Measurements from ENCODE around the gene INHBC.
"Not testable (repeated sequence)": the region's sequence is repeated elsewhere in the genome, so short reads cannot be mapped to it uniquely, and the experiment has no call there.

Gene INHBC

DNA sequence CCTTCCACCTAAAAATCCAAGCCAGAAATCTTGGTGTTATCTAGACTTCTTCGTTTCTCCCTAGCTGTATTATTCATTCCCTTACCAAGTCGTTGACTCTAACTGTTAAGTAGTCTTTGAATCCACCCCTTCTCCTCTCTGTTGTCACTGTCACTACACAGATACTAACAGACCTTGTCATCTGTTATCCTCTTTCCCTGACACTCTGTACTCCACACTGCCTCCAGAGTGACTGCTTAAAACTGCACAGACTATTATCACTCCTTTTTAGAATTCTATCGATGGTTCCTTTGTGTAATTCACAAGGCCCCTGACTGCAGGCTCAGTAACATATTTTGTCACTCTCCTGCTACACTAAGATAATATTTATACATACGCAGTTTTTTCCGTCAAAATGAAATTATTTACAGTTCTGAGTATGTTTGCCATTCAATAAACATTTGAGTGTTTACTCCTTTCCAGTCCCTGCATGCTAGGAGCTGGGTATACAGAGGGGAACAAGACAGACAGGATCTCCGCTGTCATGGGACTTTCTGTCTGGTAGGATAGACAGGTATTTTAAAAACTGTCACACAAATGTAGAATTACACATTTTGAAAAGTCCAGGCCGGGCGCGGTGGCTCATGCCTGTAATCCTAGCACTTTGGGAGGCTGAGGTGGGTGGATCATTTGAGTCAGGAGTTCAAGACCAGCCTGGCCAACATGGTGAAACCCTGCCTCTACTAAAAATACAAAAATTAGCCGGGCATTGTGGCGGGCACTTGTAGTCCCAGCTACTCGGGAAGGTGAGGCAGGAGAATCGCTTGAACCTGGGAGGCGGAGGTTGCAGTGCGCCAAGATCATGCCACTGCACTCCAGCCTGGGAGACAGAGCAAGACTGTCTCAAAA is 57.1 kb downstream of the INHBC start:
- intact Hi-C loops (cut with DNase I; ENCODE audit: low total_unique reads) = no loop called here
- Histone ChIP-seq H3K27me3 (no peaks in the 10 kb centered on the region), H3K27ac (no peak overlapping the region), H3K36me3 (peaks cover 34 to 56% (median 55%) of the 10 kb centered on the region in 3 donors), H3K4me3 (no peak overlapping the region), H3K4me1 (peaks cover 0 to 17% (median 13%) of the 10 kb centered on the region in 4 donors), H3K9me3 (no peaks in the 10 kb centered on the region)
- TF ChIP-seq, protein P1, sequence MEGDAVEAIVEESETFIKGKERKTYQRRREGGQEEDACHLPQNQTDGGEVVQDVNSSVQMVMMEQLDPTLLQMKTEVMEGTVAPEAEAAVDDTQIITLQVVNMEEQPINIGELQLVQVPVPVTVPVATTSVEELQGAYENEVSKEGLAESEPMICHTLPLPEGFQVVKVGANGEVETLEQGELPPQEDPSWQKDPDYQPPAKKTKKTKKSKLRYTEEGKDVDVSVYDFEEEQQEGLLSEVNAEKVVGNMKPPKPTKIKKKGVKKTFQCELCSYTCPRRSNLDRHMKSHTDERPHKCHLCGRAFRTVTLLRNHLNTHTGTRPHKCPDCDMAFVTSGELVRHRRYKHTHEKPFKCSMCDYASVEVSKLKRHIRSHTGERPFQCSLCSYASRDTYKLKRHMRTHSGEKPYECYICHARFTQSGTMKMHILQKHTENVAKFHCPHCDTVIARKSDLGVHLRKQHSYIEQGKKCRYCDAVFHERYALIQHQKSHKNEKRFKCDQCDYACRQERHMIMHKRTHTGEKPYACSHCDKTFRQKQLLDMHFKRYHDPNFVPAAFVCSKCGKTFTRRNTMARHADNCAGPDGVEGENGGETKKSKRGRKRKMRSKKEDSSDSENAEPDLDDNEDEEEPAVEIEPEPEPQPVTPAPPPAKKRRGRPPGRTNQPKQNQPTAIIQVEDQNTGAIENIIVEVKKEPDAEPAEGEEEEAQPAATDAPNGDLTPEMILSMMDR (IDR thresholded peaks at IDR 0.05) = no peak
- DNase-seq = no peak

DNA sequence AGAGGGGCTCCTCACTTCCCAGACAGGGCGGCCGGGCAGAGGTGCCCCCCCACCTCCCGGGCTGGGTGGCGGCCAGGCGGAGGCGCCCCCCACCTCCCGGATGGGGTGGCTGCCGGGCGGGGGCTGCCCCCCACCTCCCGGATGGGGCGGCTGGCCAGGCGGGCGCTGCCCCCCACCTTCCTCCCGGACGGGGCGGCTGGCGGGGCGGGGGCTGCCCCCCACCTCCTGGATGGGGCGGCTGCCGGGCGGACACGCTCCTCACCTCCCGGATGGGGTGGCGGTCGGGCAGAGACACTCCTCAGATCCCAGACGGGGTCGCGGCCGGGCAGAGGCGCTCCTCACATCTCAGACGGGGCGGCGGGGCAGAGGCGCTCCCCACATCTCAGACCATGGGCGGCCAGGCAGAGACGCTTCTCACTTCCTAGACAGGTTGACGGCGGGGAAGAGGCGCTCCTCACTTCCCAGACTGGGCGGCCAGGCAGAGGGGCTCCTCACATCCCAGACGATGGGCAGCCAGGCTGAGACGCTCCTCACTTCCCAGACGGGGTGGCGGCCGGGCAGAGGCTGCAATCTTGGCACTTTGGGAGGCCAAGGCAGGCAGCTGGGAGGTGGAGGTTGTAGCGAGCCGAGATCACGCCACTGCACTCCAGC is 60.6 kb downstream of the INHBC start:
- H3K4me3 ChIP-seq; H3K4me1 ChIP-seq; intact Hi-C loops (cut with DNase I; ENCODE audit: low total_unique reads); H3K27ac ChIP-seq; DNase-seq; H3K27me3 ChIP-seq; H3K9me3 ChIP-seq: not testable (repeated sequence)
- peaks cover 50 to 76% (median 72%) of the 10 kb centered on the region in 3 donors for H3K36me3 ChIP-seq

DNA sequence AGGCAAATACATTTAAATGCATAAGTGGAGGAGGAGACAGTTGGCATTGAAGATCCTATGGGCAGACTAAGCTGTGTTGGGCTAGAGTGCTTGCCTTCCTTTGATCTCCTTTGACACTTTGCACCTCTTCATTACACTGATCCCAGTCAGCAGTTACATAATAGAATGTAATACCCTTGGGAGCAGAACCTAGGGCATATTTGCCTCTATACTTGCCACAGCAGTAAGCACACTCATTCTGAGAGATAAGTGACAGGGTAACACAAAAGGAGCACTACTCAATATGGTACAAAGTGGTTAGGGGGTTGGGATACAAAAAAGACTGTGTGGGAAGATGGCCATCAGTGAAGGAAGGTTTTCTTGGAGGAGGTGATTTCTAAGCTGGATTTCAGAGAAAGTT is 62.2 kb downstream of the INHBC start:
- intact Hi-C loops (cut with DNase I; ENCODE audit: low total_unique reads) = no loop called here

DNA sequence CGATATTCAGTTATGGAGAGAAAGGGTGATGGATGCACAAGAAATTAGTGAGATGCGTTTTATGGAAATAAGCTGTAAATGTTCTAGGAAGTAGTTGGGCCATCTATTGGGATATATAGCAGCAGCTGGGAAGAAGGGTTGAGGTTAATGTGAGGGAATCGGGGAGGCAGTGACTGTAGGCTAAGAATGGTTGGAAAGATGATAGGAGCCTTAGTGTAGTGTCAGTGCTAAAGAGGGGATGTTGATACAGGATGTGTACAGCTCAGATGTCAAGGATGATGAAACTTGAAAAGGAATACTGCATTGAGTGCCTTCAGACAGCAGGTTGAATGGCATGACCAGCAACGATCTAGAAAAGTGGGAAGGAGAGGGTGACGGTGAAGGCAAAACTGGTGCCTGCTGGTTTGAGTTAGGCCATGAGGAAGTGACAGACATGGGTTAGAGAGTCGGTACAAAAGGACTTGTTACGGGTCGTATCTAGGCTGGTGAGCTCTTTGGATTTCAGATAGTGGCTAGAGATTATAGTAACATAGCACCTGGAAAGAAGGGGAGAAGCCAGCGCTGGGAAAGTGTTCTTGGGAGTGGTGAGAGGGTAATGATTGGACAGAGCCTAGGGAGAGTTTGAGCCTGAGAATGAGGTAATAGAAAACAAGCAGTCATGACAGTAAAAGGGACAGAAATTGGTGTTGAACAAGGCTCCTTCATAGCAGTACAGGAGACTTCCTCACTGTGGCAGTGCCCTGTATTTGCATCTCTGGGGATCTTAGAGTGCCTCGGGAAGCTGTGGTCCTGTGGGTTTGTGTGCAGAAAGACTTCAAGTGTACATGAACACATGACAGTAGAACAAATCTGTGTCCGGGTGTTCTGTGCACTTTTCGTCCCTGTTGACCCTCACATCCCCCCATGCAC is 62.9 kb downstream of the INHBC start:
- no peak for DNase-seq
- H3K4me1 ChIP-seq = no peaks in the 10 kb centered on the region
- no peaks in the 10 kb centered on the region for H3K9me3 ChIP-seq
- H3K27me3 ChIP-seq = no peaks in the 10 kb centered on the region
- H3K36me3 ChIP-seq = peaks cover 53 to 76% (median 74%) of the 10 kb centered on the region in 3 donors
- H3K4me3 ChIP-seq = no peak overlapping the region
- no peak overlapping the region for H3K27ac ChIP-seq
- intact Hi-C loops (cut with DNase I; ENCODE audit: low total_unique reads) = no loop called here
- TF ChIP-seq, protein P1 (IDR thresholded peaks at IDR 0.05) = no peak

More for the DNA sequence above, 62.2 kb downstream of the INHBC start:
- Histone ChIP-seq H3K9me3 (no peaks in the 10 kb centered on the region), H3K4me1 (no peaks in the 10 kb centered on the region), H3K27ac (no peak overlapping the region), H3K36me3 (peaks cover 51 to 76% (median 73%) of the 10 kb centered on the region in 3 donors), H3K4me3 (no peak overlapping the region), H3K27me3 (no peaks in the 10 kb centered on the region)
- TF ChIP-seq, protein P1 (IDR thresholded peaks at IDR 0.05) = no peak
- DNase-seq = no peak

DNA sequence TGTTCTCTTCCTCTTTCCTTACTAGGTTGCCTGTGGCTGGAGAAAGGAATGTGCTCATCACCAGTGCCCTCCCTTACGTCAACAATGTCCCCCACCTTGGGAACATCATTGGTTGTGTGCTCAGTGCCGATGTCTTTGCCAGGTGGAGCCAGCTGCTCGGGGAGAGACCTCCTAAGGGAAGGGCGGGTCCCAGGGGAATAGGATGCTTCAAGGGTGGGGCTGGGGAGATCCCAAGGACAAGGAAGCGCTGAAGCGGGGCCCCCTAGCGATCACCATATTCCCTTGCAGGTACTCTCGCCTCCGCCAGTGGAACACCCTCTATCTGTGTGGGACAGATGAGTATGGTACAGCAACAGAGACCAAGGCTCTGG is 63.5 kb downstream of the INHBC start:
- Histone ChIP-seq H3K27ac (no peak overlapping the region), H3K4me3 (no peak overlapping the region), H3K4me1 (no peaks in the 10 kb centered on the region), H3K9me3 (no peaks in the 10 kb centered on the region), H3K27me3 (no peaks in the 10 kb centered on the region), H3K36me3 (peaks cover 53 to 78% (median 74%) of the 10 kb centered on the region in 3 donors)
- TF ChIP-seq, protein P1 (IDR thresholded peaks at IDR 0.05) = no peak
- DNase-seq = no peak
- intact Hi-C loops (cut with DNase I; ENCODE audit: low total_unique reads) = no loop called here

Data from tibial artery (tissue), 4 donors.